ENCODE measurements around the gene TMEM52.

TMEM52 gene

GRCh38 chr1:1918901-1919303, at the start of gene TMEM52:
TMEM52 (minus strand) TSS chr1:1919279; CDS start chr1:1919265, 14 bp downstream.
- no peak for TF ChIP-seq ZNF384 (IDR thresholded peaks at IDR 0.05)
- TF ChIP-seq NFRKB (IDR thresholded peaks at IDR 0.05), result no peak
- no peak for TF ChIP-seq BHLHE40 (IDR thresholded peaks at IDR 0.05; ENCODE audit: borderline replicate concordance)
- TF ChIP-seq FOXA1 (IDR thresholded peaks at IDR 0.05), result no peak
- TF ChIP-seq ARNT (IDR thresholded peaks at IDR 0.05), result no peak
- TF ChIP-seq SUZ12 (IDR thresholded peaks at IDR 0.05), result no peak
- no peak for TF ChIP-seq ELF4 (IDR thresholded peaks at IDR 0.05)
- TF ChIP-seq FOXM1 (IDR thresholded peaks at IDR 0.05; ENCODE audit: borderline replicate concordance), result no peak

GRCh38 chr1:1967879-1968278, 48.8 kb upstream of the TMEM52 start:
- DNase-seq (ENCODE audit: extremely low spot score), result no peak
- TF ChIP-seq ELF4 (IDR thresholded peaks at IDR 0.05), result no peak
- ChIA-PET CTCF (no interaction called here), POLR2A (no interaction called here)

More at GRCh38 chr1:1918901-1919303, at the start of gene TMEM52:
- CTCF ChIA-PET, result interaction anchor here (0.7 kb wide), 1 partner anchor 23 kb away, joined by 3 read pairs; no protein-coding TSS in a partner anchor
- no peak for DNase-seq (ENCODE audit: extremely low spot score)
- POLR2A ChIA-PET, result no interaction called here

GRCh38 chr1:1967151-1967550, 48.1 kb upstream of the TMEM52 start:
- TF ChIP-seq ELF4 (IDR thresholded peaks at IDR 0.05) (no peak), ARNT (IDR thresholded peaks at IDR 0.05) (no peak), PKNOX1 (IDR thresholded peaks at IDR 0.05) (no peak), BHLHE40 (IDR thresholded peaks at IDR 0.05; ENCODE audit: borderline replicate concordance) (no peak), TARDBP (IDR thresholded peaks at IDR 0.05) (no peak)
- POLR2A ChIA-PET, result no interaction called here
- CTCF ChIA-PET, result interaction anchor here (2.6 kb wide), 1 partner anchor 23 kb away, joined by 7 read pairs; no protein-coding TSS in a partner anchor
- no peak for DNase-seq (ENCODE audit: extremely low spot score)

- ChIA-PET POLR2A (no interaction called here), CTCF (interaction anchor here (1.3 to 2.6 kb wide), 3 partner anchors 22 to 79 kb away, joined by 3 to 7 read pairs (median 3); no protein-coding TSS in a partner anchor)
- TF ChIP-seq ARNT (IDR thresholded peaks at IDR 0.05) (no peak), CTBP1 (IDR thresholded peaks at IDR 0.05; ENCODE audit: borderline replicate concordance) (no peak), FOXK2 (IDR thresholded peaks at IDR 0.05) (no peak)
- no peak for DNase-seq (ENCODE audit: extremely low spot score)
These were observed 47.1 kb upstream of the TMEM52 start for GRCh38 chr1:1966071-1966740.

- TF ChIP-seq TARDBP (IDR thresholded peaks at IDR 0.05) (no peak), BHLHE40 (IDR thresholded peaks at IDR 0.05; ENCODE audit: borderline replicate concordance) (no peak), ZNF384 (IDR thresholded peaks at IDR 0.05) (no peak), SP1 (IDR thresholded peaks at IDR 0.05) (no peak), LEF1 (IDR thresholded peaks at IDR 0.05; ENCODE audit: borderline replicate concordance) (no peak), FOXK2 (IDR thresholded peaks at IDR 0.05) (no peak), HDGF (IDR thresholded peaks at IDR 0.05; ENCODE audit: borderline replicate concordance) (no peak), L3MBTL2 (conservative IDR thresholded peaks at IDR 0.05) (no peak), FOXA1 (IDR thresholded peaks at IDR 0.05) (no peak), ELF4 (IDR thresholded peaks at IDR 0.05) (no peak), FOXM1 (IDR thresholded peaks at IDR 0.05; ENCODE audit: borderline replicate concordance) (no peak), ARNT (IDR thresholded peaks at IDR 0.05) (no peak)
- CTCF ChIA-PET, result interaction anchor here (1.3 to 2.6 kb wide), 3 partner anchors 21 to 79 kb away, joined by 3 to 7 read pairs (median 3); no protein-coding TSS in a partner anchor
- DNase-seq (ENCODE audit: extremely low spot score), result no peak
- POLR2A ChIA-PET, result no interaction called here
These were observed 46.5 kb upstream of the TMEM52 start for GRCh38 chr1:1965546-1965945.

GRCh38 chr1:1964811-1965210, 45.7 kb upstream of the TMEM52 start:
- TF ChIP-seq TARDBP (IDR thresholded peaks at IDR 0.05) (no peak), SUZ12 (IDR thresholded peaks at IDR 0.05) (no peak), HDGF (IDR thresholded peaks at IDR 0.05; ENCODE audit: borderline replicate concordance) (no peak), FOXA1 (IDR thresholded peaks at IDR 0.05) (no peak), BHLHE40 (IDR thresholded peaks at IDR 0.05; ENCODE audit: borderline replicate concordance) (no peak)
- DNase-seq (ENCODE audit: extremely low spot score), result no peak
- CTCF ChIA-PET, result interaction anchor here (1.3 to 2.6 kb wide), 2 partner anchors 20 to 80 kb away, joined by 3 to 7 read pairs; no protein-coding TSS in a partner anchor
- POLR2A ChIA-PET, result no interaction called here

GRCh38 chr1:1963570-1963969, 44.5 kb upstream of the TMEM52 start:
- DNase-seq (ENCODE audit: extremely low spot score), result no peak
- ChIA-PET POLR2A (no interaction called here), CTCF (no interaction called here)
- TF ChIP-seq L3MBTL2 (conservative IDR thresholded peaks at IDR 0.05) (no peak), TARDBP (IDR thresholded peaks at IDR 0.05) (no peak), FOXK2 (IDR thresholded peaks at IDR 0.05) (no peak), HDGF (IDR thresholded peaks at IDR 0.05; ENCODE audit: borderline replicate concordance) (no peak), LEF1 (IDR thresholded peaks at IDR 0.05; ENCODE audit: borderline replicate concordance) (no peak), FOXA1 (IDR thresholded peaks at IDR 0.05) (no peak), SUZ12 (IDR thresholded peaks at IDR 0.05) (no peak), NFRKB (IDR thresholded peaks at IDR 0.05) (no peak)

- TF ChIP-seq TARDBP (IDR thresholded peaks at IDR 0.05) (no peak), CTBP1 (IDR thresholded peaks at IDR 0.05; ENCODE audit: borderline replicate concordance) (no peak), L3MBTL2 (conservative IDR thresholded peaks at IDR 0.05) (no peak), FOXA1 (IDR thresholded peaks at IDR 0.05) (no peak), ZNF384 (IDR thresholded peaks at IDR 0.05) (no peak)
- ChIA-PET CTCF (no interaction called here), POLR2A (no interaction called here)
- DNase-seq (ENCODE audit: extremely low spot score), result no peak
These were observed 43.7 kb upstream of the TMEM52 start for GRCh38 chr1:1962752-1963151.

Data from HEK293T (cell line).